Mesothelial cell of epicardium (in vitro differentiated cells): ENCODE results near the gene ZNF675. TPM values are rescaled to one million over a fixed set of nuclear protein-coding genes. Genes with fewer than 3 reads are reported as not detected.
"Not testable (repeated sequence)": the region's sequence is repeated elsewhere in the genome, so short reads cannot be mapped to it uniquely, and the experiment has no call there.

Source experiments
- DNase-seq, 2 experiments: peaks; one replicate each; pipeline ENCODE4 v3.0.0; 2021; ENCODE audit warnings: low spot score in 2 of 2; ENCODE audit not compliant: unreplicated experiment in 2 of 2
- H3K27ac Mint-ChIP-seq: 2 replicates; pipeline ENCODE4 v1.8.0; 2021; ENCODE audit warnings: mixed read lengths
- H3K27me3 Mint-ChIP-seq: 2 replicates; pipeline ENCODE4 v1.8.0; 2021; ENCODE audit warnings: low read depth, mixed read lengths
- H3K36me3 Mint-ChIP-seq: 2 replicates; pipeline ENCODE4 v1.8.0; 2021; ENCODE audit warnings: mixed read lengths
- H3K4me1 Mint-ChIP-seq: 2 replicates; pipeline ENCODE4 v1.8.0; 2021; ENCODE audit warnings: mixed read lengths
- H3K4me3 Mint-ChIP-seq: 2 replicates; pipeline ENCODE4 v1.8.0; 2021; ENCODE audit warnings: mild to moderate bottlenecking, moderate library complexity, mixed read lengths
- H3K9me3 Mint-ChIP-seq: 2 replicates; pipeline ENCODE4 v1.8.0; 2021; ENCODE audit warnings: mixed read lengths
- total RNA-seq: library from RNA; stranded (reverse); gene quantifications from 3 replicates; pipeline ENCODE4 v1.2.1, GENCODE V29; 2021
- TF ChIP-seq, protein P1 (sequence below): fragments of 200-600 bp; sonication (generic); IDR thresholded peaks from one replicate; pipeline ENCODE4 v1.5.0; 2021; ENCODE audit warnings: antibody characterized with exemption; ENCODE audit not compliant: unreplicated experiment

ZNF675 gene
- total RNA-seq = 20.6 to 24.1 TPM (median 24.0 TPM) in 3 replicates

DNA sequence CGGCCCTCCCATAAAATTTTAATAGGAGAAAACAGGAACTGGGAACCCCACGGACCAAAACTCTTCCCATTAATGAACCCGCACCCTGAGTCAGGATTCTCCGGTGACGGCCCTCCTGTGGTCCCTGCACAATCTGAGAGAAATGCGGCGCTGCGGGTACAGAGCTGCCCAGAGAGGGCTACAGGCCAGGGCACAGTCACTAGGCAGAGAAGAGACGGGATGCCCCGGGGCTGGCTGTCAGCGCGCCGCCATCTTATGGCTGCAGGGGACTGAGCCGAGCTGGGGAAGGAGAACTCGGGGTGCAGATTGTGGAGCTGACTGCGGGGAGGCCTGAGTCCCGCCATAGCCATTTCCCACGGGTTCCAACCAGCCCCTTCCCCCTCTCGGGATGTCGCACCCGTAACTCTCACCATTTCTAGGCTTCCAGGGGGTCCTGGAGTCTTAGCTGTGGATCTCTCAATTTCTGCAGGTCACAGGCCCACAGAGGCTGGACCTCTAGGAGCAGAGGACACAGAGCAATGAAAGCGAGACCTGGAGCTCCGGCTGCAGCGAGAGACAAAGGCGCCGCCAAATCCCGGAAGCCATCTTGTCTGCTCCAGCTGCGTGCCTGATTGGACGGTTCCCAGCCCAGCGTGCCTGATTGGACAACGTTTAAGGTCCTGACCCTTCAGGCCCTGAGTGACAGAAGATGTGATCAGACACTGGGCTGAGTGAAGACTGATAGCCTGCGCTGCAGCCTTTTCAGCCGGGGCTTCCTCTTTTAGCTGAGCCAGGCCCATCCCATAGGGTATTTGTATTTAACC is at the start of gene ZNF675:
ZNF675 (minus strand) TSS at position 592 of the 803 bp plus-strand sequence; CDS start at position 413, 179 bp downstream.
- Mint-ChIP-seq H3K4me1 (peaks cover 14% of the 10 kb centered on the region), H3K27ac (peak within 1 kb of the TSS; percentile 100), H3K27me3 (no peaks in the 10 kb centered on the region), H3K4me3 (peak within 1 kb of the TSS; percentile 99), H3K36me3 (peaks cover 9% of the 10 kb centered on the region), H3K9me3 (no peaks in the 10 kb centered on the region)
- TF ChIP-seq, protein P1, sequence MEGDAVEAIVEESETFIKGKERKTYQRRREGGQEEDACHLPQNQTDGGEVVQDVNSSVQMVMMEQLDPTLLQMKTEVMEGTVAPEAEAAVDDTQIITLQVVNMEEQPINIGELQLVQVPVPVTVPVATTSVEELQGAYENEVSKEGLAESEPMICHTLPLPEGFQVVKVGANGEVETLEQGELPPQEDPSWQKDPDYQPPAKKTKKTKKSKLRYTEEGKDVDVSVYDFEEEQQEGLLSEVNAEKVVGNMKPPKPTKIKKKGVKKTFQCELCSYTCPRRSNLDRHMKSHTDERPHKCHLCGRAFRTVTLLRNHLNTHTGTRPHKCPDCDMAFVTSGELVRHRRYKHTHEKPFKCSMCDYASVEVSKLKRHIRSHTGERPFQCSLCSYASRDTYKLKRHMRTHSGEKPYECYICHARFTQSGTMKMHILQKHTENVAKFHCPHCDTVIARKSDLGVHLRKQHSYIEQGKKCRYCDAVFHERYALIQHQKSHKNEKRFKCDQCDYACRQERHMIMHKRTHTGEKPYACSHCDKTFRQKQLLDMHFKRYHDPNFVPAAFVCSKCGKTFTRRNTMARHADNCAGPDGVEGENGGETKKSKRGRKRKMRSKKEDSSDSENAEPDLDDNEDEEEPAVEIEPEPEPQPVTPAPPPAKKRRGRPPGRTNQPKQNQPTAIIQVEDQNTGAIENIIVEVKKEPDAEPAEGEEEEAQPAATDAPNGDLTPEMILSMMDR = no peak
- DNase-seq = peak; percentile 75 to 85

DNA sequence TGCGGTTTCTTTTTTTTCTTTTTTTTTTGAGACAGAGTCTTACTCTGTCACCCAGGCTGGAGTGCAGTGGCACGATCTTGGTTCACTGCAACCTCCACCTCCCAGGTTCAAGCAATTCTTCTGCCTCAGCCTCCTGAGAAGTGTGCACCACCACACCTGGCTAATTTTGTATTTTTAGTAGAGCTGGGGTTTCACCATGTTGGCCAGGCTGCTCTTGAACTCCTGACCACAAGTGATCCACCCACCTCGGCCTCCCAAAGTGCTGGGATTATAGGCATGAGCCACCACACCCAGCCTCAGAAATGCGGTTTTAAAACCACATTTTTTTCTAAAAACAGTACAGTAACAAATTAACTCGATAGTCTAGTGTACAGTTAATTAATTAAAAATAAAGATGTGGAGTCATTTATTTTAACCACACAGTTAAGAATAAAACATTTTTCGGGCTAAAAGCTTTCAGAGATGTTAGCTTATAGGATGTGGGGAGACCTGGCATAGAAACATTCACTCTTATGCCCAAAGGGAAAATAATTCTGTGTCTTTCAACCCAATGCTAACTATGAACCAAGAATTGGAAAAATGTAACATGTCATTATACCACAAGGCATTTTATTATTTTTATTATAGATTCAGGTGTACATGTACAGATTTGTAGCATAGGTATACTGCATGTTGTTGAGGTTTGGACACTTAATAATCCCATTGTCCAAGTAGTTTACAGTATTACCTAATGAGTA is 43.9 kb upstream of the ZNF675 start:
- not testable (repeated sequence) for H3K4me1 Mint-ChIP-seq, DNase-seq, H3K27me3 Mint-ChIP-seq, H3K36me3 Mint-ChIP-seq, H3K27ac Mint-ChIP-seq, H3K4me3 Mint-ChIP-seq
- H3K9me3 Mint-ChIP-seq = peaks cover 25% of the 10 kb centered on the region

DNA sequence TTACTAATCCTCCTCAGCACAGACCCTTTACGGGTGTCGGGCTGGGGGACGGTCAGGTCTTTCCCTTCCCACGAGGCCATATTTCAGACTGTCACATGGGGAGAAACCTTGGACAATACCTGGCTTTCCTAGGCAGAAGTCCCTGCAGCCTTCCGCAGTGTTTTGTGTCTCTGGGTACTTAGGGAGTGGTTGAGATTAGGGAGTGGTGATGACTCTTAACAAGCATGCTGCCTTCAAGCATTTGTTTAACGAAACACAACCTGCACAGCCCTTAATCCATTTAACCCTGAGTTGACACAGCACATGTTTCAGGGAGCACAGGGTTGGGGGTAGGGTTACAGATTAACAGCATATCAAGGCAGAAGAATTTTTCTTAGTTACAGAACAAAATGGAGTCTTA is 37.1 kb upstream of the ZNF675 start:
- H3K27ac Mint-ChIP-seq = peak overlapping the region; percentile 75
- peaks cover 19% of the 10 kb centered on the region for H3K4me1 Mint-ChIP-seq
- H3K27me3 Mint-ChIP-seq, DNase-seq, H3K9me3 Mint-ChIP-seq, H3K36me3 Mint-ChIP-seq: not testable (repeated sequence)
- H3K4me3 Mint-ChIP-seq = peak overlapping the region; percentile 31

DNA sequence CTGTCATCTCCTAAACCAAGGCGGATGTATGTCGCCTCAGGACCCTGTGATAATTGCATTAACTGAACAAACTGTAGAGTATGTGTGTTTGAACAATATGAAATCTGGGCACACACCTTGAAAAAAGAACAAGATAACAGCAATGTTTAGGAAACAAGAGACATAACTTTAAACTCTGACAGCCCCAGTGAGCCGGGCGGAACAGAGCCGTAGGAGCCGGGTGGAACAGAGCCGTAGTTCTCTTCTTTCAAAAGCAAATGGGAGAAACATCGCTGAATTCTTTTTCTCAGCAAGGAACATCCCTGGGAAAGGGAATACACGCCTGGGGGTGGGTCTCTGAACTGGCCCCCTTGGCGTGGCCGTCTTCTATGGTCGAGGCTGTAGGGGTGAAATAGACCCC is 31.8 kb upstream of the ZNF675 start:
- TF ChIP-seq, protein P1 = no peak
- no peak overlapping the region for H3K27ac Mint-ChIP-seq
- H3K36me3 Mint-ChIP-seq = no peaks in the 10 kb centered on the region
- DNase-seq = no peak
- H3K9me3 Mint-ChIP-seq = no peaks in the 10 kb centered on the region
- no peak overlapping the region for H3K4me3 Mint-ChIP-seq
- peaks cover 13% of the 10 kb centered on the region for H3K4me1 Mint-ChIP-seq
- peaks cover 17% of the 10 kb centered on the region for H3K27me3 Mint-ChIP-seq

DNA sequence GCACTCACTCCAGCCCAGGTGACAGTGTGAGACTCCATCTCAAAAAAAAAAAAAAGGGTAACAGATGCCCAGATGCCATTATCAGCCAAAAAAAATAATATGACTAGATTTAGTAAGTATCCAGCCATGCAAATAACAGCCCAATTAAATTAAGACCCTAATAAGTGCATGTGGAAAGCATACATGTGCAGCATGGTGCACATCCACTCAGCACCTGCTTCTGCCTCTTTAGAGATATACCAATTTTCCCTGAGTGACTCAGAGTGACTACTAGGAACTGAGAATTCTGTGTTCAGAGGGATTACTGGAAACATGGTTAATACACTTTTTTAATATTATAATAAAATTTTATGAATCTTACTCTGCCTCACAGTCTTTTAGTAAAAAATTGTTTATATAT is 29.8 kb upstream of the ZNF675 start:
- Mint-ChIP-seq H3K4me3 (no peak overlapping the region), H3K4me1 (peaks cover 7% of the 10 kb centered on the region), H3K27me3 (peaks cover 17% of the 10 kb centered on the region), H3K36me3 (no peaks in the 10 kb centered on the region), H3K27ac (no peak overlapping the region), H3K9me3 (no peaks in the 10 kb centered on the region)
- no peak for DNase-seq
- TF ChIP-seq, protein P1 = no peak

DNA sequence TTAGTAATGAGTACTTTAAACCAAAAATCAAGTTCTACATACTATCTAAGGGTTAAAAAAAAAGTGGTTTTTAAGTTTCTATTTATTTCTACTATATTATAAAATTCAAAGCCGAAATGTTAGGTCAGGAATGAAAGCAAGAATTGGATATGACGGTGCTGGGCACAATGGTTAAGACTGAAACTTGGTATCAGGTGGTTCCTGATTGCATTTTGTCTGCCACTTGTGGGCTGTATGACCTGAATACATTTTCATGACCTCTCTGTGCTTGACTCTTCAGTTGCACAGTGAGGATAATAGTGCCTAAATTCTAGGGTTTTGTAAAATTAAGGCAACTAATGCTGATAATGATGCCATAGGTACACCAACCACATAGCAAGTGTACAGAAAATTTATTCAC is 22.3 kb upstream of the ZNF675 start:
- no peak overlapping the region for H3K4me3 Mint-ChIP-seq
- H3K36me3 Mint-ChIP-seq = no peaks in the 10 kb centered on the region
- DNase-seq = no peak
- H3K4me1 Mint-ChIP-seq = no peaks in the 10 kb centered on the region
- TF ChIP-seq, protein P1 = no peak
- H3K27ac Mint-ChIP-seq = no peak overlapping the region
- H3K27me3 Mint-ChIP-seq = no peaks in the 10 kb centered on the region
- peaks cover 18% of the 10 kb centered on the region for H3K9me3 Mint-ChIP-seq
